GM23338 (cell line): ENCODE data around the gene PTGR3. TPM values are rescaled to one million over a fixed set of nuclear protein-coding genes. Genes with fewer than 3 reads are reported as not detected.

Experiments
- ATAC-seq: fragments of 200-7000 bp; cut with Tn5 transposase; 3 replicates; pipeline ENCODE4 v1.9.1; 2020
- DNase-seq: peaks from one replicate; pipeline ENCODE4 v3.0.0-alpha.2; 2015; ENCODE audit warnings: low spot score
- H2AFZ ChIP-seq: fragments of 200-600 bp; sonication (generic); 2 replicates; pipeline ENCODE4 v1.8.0; 2016; ENCODE audit warnings: antibody characterized with exemption, mild to moderate bottlenecking, moderate library complexity
- H3F3A ChIP-seq: fragments of 200-600 bp; sonication (generic); replicated peaks from 2 replicates; pipeline ENCODE4 v1.8.0; 2017; ENCODE audit warnings: antibody characterized with exemption, mixed run types, low read depth
- H3K27ac ChIP-seq: fragments of 200-600 bp; sonication (generic); 2 replicates; pipeline ENCODE4 v1.6.1; 2016; ENCODE audit warnings: low read depth
- H3K27me3 ChIP-seq: fragments of 200-600 bp; sonication (generic); 2 replicates; pipeline ENCODE4 v1.8.0; 2016; ENCODE audit warnings: mild to moderate bottlenecking, mixed run types, moderate library complexity; ENCODE audit not compliant: insufficient read depth
- H3K36me3 ChIP-seq: fragments of 200-600 bp; sonication (generic); 2 replicates; pipeline ENCODE4 v1.8.0; 2016; ENCODE audit warnings: mild to moderate bottlenecking; ENCODE audit not compliant: insufficient read depth
- H3K4me1 ChIP-seq: fragments of 200-600 bp; sonication (generic); 2 replicates; pipeline ENCODE4 v1.8.0; 2016; ENCODE audit warnings: mild to moderate bottlenecking, moderate library complexity; ENCODE audit not compliant: insufficient read depth
- H3K4me2 ChIP-seq: fragments of 200-600 bp; sonication (generic); 2 replicates; pipeline ENCODE4 v1.7.1; 2017; ENCODE audit warnings: mixed run types
- H3K4me3 ChIP-seq: fragments of 200-600 bp; sonication (generic); 2 replicates; pipeline ENCODE4 v1.6.1; 2016; ENCODE audit warnings: mixed run types
- H3K79me2 ChIP-seq: fragments of 200-600 bp; sonication (generic); replicated peaks from 2 replicates; pipeline ENCODE4 v1.8.0; 2017; ENCODE audit warnings: mild to moderate bottlenecking; ENCODE audit not compliant: insufficient read depth
- H3K9me2 ChIP-seq: fragments of 200-600 bp; sonication (generic); 2 replicates; pipeline ENCODE4 v1.8.0; 2017; ENCODE audit not compliant: insufficient read depth
- H4K20me1 ChIP-seq: fragments of 200-600 bp; sonication (generic); replicated peaks from 2 replicates; pipeline ENCODE4 v1.8.0; 2017; ENCODE audit warnings: mild to moderate bottlenecking; ENCODE audit not compliant: insufficient read depth
- H3K27ac Mint-ChIP-seq: 2 replicates; pipeline ENCODE4 v1.8.0; 2020; ENCODE audit warnings: inconsistent platforms, mild to moderate bottlenecking, moderate library complexity, mixed read lengths
- H3K27me3 Mint-ChIP-seq: 3 replicates; pipeline ENCODE4 v1.8.0; 2022; ENCODE audit warnings: low read depth, mild to moderate bottlenecking, moderate library complexity, mixed read lengths, inconsistent platforms; ENCODE audit not compliant: insufficient read depth, poor library complexity
- H3K36me3 Mint-ChIP-seq: 3 replicates; pipeline ENCODE4 v1.8.0; 2021; ENCODE audit warnings: low read depth, mild to moderate bottlenecking, inconsistent platforms, moderate library complexity, mixed read lengths
- H3K4me1 Mint-ChIP-seq: 3 replicates; pipeline ENCODE4 v1.8.0; 2020; ENCODE audit warnings: mild to moderate bottlenecking, inconsistent platforms, mixed read lengths
- H3K4me3 Mint-ChIP-seq: 3 replicates; pipeline ENCODE4 v1.8.0; 2021; ENCODE audit warnings: moderate library complexity, mild to moderate bottlenecking, inconsistent platforms, mixed read lengths
- H3K9me3 Mint-ChIP-seq: 3 replicates; pipeline ENCODE4 v1.8.0; 2020; ENCODE audit warnings: moderate library complexity, mild to moderate bottlenecking, inconsistent platforms, mixed read lengths
- CREB1 ChIP-seq: fragments of 250-450 bp; sonication (Bioruptor Pico); IDR thresholded peaks from 2 replicates; pipeline ENCODE4 v1.5.0; 2020; ENCODE audit warnings: low read depth, mild to moderate bottlenecking, moderate library complexity
- EZH2 ChIP-seq: fragments of 200-600 bp; sonication (generic); IDR thresholded peaks from one replicate; pipeline ENCODE4 v1.8.0; 2017; ENCODE audit warnings: antibody characterized with exemption, mild to moderate bottlenecking, low read depth; ENCODE audit not compliant: unreplicated experiment
- EZH2phosphoT487 ChIP-seq: fragments of 200-600 bp; sonication (generic); IDR thresholded peaks from one replicate; pipeline ENCODE4 v1.8.1; 2018; ENCODE audit warnings: antibody characterized with exemption; ENCODE audit not compliant: unreplicated experiment
- NANOG ChIP-seq: IDR thresholded peaks from 2 replicates; pipeline ENCODE4 v1.6.1; 2016; ENCODE audit warnings: antibody characterized with exemption, borderline replicate concordance
- STAT1 ChIP-seq: IDR thresholded peaks from one replicate; pipeline ENCODE4 v1.6.1; 2016; ENCODE audit warnings: antibody characterized with exemption; ENCODE audit not compliant: unreplicated experiment
- ZNF114 ChIP-seq: fragments of 250-450 bp; sonication (Bioruptor Pico); IDR thresholded peaks from 2 replicates; pipeline ENCODE4 v1.5.0; 2020; ENCODE audit warnings: mild to moderate bottlenecking, moderate library complexity
- ZNF331 ChIP-seq: fragments of 250-450 bp; sonication (Bioruptor Pico); IDR thresholded peaks from 2 replicates; pipeline ENCODE4 v1.5.0; 2020; ENCODE audit warnings: low read depth, mild to moderate bottlenecking, moderate library complexity
- polyA plus RNA-seq: library from polyadenylated mRNA; unstranded; fragments of >200 nt; fragmentation: Nextera tagmentation; extraction: Ambion mirVana; gene quantifications from 2 replicates; pipeline ENCODE4 v1.2.1, GENCODE V29; 2016
- total RNA-seq: library from RNA; depleted of rRNA; stranded (reverse); fragments of >200 nt; shearing (Covaris generic); gene quantifications from 2 replicates; pipeline ENCODE4 v1.2.3, GENCODE V29; 2014
- TF ChIP-seq, protein P1 (sequence below), 2 experiments: fragments of 200-600 bp in 1 of 2; sonication (generic) in 1 of 2; conservative IDR thresholded peaks; 2 replicates each; pipeline versions ENCODE4 v1.5.1 to v1.6.1; 2016 to 2017; ENCODE audit warnings: antibody characterized with exemption in 2 of 2, low read depth in 2 of 2, mild to moderate bottlenecking in 2 of 2, moderate library complexity in 1 of 2
- TF ChIP-seq, protein P2 (sequence below): fragments of 250-450 bp; sonication (Bioruptor Pico); IDR thresholded peaks from 2 replicates; pipeline ENCODE4 v1.5.0; 2020; ENCODE audit warnings: mild to moderate bottlenecking, moderate library complexity
- TF ChIP-seq, protein P3 (sequence below): IDR thresholded peaks from one replicate; pipeline ENCODE4 v1.6.1; 2018; ENCODE audit warnings: antibody characterized with exemption; ENCODE audit not compliant: unreplicated experiment

Gene PTGR3
- total and polyA plus RNA-seq, 2 experiments from 2014 or later = 0.84 to 1.5 TPM

DNA sequence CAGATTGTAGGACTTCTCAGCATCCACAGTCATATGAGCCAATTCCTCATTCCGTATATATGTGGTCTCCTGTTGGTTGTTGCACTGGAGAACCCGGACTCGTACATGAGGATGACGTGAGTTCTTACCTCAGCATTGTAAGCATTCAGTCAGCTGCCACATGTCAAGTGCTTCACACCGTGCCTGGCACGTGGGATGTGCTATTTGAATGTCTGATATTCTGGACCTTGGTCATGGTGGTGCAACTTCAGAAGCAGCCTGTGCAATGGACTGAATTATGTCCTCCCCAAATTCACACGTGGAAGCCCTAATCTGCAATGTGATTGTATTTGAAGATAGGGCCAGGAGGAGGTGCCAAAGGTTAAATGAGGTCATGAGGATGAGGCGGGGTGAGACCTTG, 32.1 kb downstream of the PTGR3 start:
- H3K9me3 Mint-ChIP-seq = no peaks in the 10 kb centered on the region
- Histone ChIP-seq H2AFZ (no peak overlapping the region), H3K4me3 (no peak overlapping the region), H4K20me1 (no peaks in the 10 kb centered on the region), H3K27me3 (no peaks in the 10 kb centered on the region), H3K4me2 (no peak overlapping the region), H3K4me1 (no peaks in the 10 kb centered on the region), H3F3A (no peaks in the 10 kb centered on the region), H3K9me2 (no peaks in the 10 kb centered on the region), H3K79me2 (no peaks in the 10 kb centered on the region), H3K27ac (no peak overlapping the region), H3K36me3 (no peaks in the 10 kb centered on the region)
- H3K4me1 Mint-ChIP-seq = peaks cover 13% of the 10 kb centered on the region
- H3K36me3 Mint-ChIP-seq = no peaks in the 10 kb centered on the region
- H3K27me3 Mint-ChIP-seq = no peaks in the 10 kb centered on the region
- ATAC-seq (no peak), DNase-seq (no peak)
- TF ChIP-seq, protein P1, sequence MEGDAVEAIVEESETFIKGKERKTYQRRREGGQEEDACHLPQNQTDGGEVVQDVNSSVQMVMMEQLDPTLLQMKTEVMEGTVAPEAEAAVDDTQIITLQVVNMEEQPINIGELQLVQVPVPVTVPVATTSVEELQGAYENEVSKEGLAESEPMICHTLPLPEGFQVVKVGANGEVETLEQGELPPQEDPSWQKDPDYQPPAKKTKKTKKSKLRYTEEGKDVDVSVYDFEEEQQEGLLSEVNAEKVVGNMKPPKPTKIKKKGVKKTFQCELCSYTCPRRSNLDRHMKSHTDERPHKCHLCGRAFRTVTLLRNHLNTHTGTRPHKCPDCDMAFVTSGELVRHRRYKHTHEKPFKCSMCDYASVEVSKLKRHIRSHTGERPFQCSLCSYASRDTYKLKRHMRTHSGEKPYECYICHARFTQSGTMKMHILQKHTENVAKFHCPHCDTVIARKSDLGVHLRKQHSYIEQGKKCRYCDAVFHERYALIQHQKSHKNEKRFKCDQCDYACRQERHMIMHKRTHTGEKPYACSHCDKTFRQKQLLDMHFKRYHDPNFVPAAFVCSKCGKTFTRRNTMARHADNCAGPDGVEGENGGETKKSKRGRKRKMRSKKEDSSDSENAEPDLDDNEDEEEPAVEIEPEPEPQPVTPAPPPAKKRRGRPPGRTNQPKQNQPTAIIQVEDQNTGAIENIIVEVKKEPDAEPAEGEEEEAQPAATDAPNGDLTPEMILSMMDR (conservative IDR thresholded peaks at IDR 0.05; ENCODE audit: low read depth in 2 of 2) = no peak
- TF ChIP-seq, protein P2, sequence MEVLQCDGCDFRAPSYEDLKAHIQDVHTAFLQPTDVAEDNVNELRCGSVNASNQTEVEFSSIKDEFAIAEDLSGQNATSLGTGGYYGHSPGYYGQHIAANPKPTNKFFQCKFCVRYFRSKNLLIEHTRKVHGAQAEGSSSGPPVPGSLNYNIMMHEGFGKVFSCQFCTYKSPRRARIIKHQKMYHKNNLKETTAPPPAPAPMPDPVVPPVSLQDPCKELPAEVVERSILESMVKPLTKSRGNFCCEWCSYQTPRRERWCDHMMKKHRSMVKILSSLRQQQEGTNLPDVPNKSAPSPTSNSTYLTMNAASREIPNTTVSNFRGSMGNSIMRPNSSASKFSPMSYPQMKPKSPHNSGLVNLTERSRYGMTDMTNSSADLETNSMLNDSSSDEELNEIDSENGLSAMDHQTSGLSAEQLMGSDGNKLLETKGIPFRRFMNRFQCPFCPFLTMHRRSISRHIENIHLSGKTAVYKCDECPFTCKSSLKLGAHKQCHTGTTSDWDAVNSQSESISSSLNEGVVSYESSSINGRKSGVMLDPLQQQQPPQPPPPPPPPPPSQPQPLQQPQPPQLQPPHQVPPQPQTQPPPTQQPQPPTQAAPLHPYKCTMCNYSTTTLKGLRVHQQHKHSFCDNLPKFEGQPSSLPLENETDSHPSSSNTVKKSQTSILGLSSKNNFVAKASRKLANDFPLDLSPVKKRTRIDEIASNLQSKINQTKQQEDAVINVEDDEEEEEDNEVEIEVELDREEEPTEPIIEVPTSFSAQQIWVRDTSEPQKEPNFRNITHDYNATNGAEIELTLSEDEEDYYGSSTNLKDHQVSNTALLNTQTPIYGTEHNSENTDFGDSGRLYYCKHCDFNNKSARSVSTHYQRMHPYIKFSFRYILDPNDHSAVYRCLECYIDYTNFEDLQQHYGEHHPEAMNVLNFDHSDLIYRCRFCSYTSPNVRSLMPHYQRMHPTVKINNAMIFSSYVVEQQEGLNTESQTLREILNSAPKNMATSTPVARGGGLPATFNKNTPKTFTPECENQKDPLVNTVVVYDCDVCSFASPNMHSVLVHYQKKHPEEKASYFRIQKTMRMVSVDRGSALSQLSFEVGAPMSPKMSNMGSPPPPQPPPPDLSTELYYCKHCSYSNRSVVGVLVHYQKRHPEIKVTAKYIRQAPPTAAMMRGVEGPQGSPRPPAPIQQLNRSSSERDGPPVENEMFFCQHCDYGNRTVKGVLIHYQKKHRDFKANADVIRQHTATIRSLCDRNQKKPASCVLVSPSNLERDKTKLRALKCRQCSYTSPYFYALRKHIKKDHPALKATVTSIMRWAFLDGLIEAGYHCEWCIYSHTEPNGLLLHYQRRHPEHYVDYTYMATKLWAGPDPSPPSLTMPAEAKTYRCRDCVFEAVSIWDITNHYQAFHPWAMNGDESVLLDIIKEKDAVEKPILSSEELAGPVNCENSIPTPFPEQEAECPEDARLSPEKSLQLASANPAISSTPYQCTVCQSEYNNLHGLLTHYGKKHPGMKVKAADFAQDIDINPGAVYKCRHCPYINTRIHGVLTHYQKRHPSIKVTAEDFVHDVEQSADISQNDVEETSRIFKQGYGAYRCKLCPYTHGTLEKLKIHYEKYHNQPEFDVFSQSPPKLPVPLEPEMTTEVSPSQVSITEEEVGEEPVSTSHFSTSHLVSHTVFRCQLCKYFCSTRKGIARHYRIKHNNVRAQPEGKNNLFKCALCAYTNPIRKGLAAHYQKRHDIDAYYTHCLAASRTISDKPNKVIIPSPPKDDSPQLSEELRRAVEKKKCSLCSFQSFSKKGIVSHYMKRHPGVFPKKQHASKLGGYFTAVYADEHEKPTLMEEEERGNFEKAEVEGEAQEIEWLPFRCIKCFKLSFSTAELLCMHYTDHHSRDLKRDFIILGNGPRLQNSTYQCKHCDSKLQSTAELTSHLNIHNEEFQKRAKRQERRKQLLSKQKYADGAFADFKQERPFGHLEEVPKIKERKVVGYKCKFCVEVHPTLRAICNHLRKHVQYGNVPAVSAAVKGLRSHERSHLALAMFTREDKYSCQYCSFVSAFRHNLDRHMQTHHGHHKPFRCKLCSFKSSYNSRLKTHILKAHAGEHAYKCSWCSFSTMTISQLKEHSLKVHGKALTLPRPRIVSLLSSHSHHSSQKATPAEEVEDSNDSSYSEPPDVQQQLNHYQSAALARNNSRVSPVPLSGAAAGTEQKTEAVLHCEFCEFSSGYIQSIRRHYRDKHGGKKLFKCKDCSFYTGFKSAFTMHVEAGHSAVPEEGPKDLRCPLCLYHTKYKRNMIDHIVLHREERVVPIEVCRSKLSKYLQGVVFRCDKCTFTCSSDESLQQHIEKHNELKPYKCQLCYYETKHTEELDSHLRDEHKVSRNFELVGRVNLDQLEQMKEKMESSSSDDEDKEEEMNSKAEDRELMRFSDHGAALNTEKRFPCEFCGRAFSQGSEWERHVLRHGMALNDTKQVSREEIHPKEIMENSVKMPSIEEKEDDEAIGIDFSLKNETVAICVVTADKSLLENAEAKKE = no peak
- TF ChIP-seq EZH2 = no peak
- no peak for TF ChIP-seq ZNF331
- no peak overlapping the region for H3K27ac Mint-ChIP-seq
- no peak overlapping the region for H3K4me3 Mint-ChIP-seq

DNA sequence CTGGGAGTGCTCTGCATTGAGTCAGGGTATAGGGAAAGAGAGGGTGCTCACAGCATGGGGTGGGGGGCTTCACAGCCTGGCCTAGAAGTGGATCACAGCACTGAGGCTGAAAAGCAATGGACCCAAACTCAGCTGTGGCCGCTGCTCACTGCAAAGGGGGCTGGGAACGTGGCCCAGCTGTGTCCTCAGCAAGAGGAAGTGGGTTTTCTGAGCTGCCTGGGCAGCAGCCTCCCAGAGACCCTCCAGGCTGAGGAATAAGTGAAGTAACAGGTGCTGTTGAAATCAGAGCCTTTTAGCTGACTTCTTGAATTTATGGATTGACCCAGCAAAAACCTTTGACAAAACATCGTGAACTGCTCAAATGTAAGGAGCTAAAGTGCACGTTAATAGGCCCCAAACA, 35.2 kb downstream of the PTGR3 start:
- DNase-seq (no peak), ATAC-seq (no peak)
- H3F3A ChIP-seq = no peaks in the 10 kb centered on the region
- H3K4me1 ChIP-seq = no peaks in the 10 kb centered on the region
- H3K27me3 ChIP-seq = no peaks in the 10 kb centered on the region
- Mint-ChIP-seq H3K4me3 (no peak overlapping the region), H3K9me3 (no peaks in the 10 kb centered on the region), H3K27ac (no peak overlapping the region), H3K27me3 (peaks cover 3% of the 10 kb centered on the region), H3K36me3 (no peaks in the 10 kb centered on the region), H3K4me1 (peaks cover 15% of the 10 kb centered on the region)
- H3K9me2 ChIP-seq = no peaks in the 10 kb centered on the region
- no peak overlapping the region for H3K4me3 ChIP-seq
- H3K4me2 ChIP-seq = no peak overlapping the region
- H3K27ac ChIP-seq = no peak overlapping the region
- no peaks in the 10 kb centered on the region for H3K36me3 ChIP-seq
- no peak overlapping the region for H2AFZ ChIP-seq
- H3K79me2 ChIP-seq = no peaks in the 10 kb centered on the region
- no peaks in the 10 kb centered on the region for H4K20me1 ChIP-seq
- TF ChIP-seq, protein P3, sequence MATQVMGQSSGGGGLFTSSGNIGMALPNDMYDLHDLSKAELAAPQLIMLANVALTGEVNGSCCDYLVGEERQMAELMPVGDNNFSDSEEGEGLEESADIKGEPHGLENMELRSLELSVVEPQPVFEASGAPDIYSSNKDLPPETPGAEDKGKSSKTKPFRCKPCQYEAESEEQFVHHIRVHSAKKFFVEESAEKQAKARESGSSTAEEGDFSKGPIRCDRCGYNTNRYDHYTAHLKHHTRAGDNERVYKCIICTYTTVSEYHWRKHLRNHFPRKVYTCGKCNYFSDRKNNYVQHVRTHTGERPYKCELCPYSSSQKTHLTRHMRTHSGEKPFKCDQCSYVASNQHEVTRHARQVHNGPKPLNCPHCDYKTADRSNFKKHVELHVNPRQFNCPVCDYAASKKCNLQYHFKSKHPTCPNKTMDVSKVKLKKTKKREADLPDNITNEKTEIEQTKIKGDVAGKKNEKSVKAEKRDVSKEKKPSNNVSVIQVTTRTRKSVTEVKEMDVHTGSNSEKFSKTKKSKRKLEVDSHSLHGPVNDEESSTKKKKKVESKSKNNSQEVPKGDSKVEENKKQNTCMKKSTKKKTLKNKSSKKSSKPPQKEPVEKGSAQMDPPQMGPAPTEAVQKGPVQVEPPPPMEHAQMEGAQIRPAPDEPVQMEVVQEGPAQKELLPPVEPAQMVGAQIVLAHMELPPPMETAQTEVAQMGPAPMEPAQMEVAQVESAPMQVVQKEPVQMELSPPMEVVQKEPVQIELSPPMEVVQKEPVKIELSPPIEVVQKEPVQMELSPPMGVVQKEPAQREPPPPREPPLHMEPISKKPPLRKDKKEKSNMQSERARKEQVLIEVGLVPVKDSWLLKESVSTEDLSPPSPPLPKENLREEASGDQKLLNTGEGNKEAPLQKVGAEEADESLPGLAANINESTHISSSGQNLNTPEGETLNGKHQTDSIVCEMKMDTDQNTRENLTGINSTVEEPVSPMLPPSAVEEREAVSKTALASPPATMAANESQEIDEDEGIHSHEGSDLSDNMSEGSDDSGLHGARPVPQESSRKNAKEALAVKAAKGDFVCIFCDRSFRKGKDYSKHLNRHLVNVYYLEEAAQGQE = no peak
- TF ChIP-seq EZH2 = no peak
- no peak for TF ChIP-seq CREB1 (CRISPR knock-in tag)
- TF ChIP-seq NANOG = no peak
- no peak for TF ChIP-seq EZH2phosphoT487
- no peak for TF ChIP-seq ZNF114 (CRISPR knock-in tag)
- TF ChIP-seq STAT1 = no peak
